Tibial nerve (tissue), 4 donors: ENCODE measurements around the gene TRPM2.

Experiments
- EP300 ChIP-seq, 2 donors: sonication (generic); formaldehyde crosslinking; IDR thresholded peaks; one replicate each; pipeline ENCODE4 v1.6.1; 2017; ENCODE audit warnings: antibody characterized with exemption in 2 of 2, mild to moderate bottlenecking in 1 of 2
- POLR2A ChIP-seq, 2 donors: fragments of 450-650 bp; IDR thresholded peaks; one replicate each; pipeline ENCODE4 v1.6.1; 2017; ENCODE audit warnings: antibody characterized with exemption in 2 of 2, mild to moderate bottlenecking in 2 of 2, moderate library complexity in 2 of 2
- TF ChIP-seq, protein P1 (sequence below), 5 experiments: fragments of 200-600 bp in 3 of 5; fragments of 450-650 bp in 2 of 5; sonication (generic) in 3 of 5; IDR thresholded peaks; one replicate each; pipeline ENCODE4 v1.5.1; 2016 to 2019; ENCODE audit warnings: antibody characterized with exemption in 5 of 5, mild to moderate bottlenecking in 3 of 5, moderate library complexity in 2 of 5

DNA sequence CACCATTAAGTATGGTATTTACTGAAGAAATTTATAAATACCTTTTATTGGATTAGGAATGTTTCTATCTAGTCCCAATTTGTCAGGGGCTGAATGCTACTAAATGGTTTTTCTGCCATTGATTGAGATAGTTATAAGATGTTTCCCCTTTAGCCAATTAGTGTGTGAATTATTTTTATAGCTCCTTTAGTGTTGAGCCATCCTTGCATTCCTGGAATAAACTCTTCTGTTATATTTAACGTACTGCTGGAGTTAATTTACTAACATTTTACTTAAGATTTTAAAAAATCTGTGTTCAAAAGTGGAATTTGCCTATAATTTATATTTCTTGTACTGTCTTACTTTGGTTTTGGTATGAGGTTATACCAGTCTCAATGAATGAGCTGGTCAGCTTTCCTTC lies 76.5 kb downstream of the TRPM2 start:
- TF ChIP-seq POLR2A (IDR thresholded peaks at IDR 0.05) (no peak), EP300 (IDR thresholded peaks at IDR 0.05) (no peak)
- TF ChIP-seq, protein P1, sequence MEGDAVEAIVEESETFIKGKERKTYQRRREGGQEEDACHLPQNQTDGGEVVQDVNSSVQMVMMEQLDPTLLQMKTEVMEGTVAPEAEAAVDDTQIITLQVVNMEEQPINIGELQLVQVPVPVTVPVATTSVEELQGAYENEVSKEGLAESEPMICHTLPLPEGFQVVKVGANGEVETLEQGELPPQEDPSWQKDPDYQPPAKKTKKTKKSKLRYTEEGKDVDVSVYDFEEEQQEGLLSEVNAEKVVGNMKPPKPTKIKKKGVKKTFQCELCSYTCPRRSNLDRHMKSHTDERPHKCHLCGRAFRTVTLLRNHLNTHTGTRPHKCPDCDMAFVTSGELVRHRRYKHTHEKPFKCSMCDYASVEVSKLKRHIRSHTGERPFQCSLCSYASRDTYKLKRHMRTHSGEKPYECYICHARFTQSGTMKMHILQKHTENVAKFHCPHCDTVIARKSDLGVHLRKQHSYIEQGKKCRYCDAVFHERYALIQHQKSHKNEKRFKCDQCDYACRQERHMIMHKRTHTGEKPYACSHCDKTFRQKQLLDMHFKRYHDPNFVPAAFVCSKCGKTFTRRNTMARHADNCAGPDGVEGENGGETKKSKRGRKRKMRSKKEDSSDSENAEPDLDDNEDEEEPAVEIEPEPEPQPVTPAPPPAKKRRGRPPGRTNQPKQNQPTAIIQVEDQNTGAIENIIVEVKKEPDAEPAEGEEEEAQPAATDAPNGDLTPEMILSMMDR (IDR thresholded peaks at IDR 0.05) = no peak
